ENCODE data around the gene MCMBP.
"Not testable (repeated sequence)": the region's sequence is repeated elsewhere in the genome, so short reads cannot be mapped to it uniquely, and the experiment has no call there.

Gene MCMBP

DNA sequence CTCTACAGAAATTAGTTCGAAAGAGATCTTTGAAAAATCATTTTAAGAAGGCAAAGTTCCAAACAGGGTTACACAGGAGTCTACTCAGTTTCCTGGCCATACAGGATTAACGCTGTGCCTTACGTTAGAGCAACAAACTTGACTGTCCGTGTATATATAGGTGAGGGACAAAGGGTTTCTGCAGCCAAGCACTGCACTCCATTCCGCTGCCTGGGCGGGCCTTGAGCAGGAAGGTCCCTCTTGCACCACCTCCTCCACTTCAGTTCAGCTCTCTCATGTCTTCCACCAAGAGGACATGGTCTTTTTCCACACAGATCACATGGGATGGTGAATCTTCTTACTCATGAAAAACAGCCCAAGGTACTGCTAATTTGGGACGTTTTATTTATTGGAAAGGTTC lies 43.2 kb downstream of the MCMBP start:
- no peak for DNase-seq

DNA sequence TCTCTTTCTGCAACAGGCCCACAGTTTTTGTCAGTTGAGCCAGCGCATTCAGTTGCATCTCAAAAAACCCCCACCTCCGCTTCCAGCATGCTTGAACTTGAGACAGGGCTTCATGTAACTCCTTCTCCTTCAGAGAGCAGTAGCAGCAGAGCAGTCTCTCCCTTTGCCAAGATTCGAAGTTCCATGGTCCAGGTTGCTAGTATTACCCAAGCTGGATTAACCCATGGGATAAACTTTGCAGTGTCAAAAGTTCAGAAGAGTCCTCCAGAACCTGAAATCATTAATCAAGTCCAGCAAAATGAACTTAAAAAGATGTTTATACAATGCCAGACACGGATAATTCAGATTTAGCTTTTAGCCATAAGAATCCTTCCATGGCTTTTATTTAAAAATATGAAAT lies 45.2 kb downstream of the MCMBP start:
- no peak for DNase-seq

GRCh38 chr10:119826771-119827170 lies 45.9 kb downstream of the MCMBP start:
- no peak for DNase-seq

GRCh38 chr10:119824299-119824698 lies 48.3 kb downstream of the MCMBP start:
- no peak for DNase-seq

GRCh38 chr10:119821182-119821581 lies 51.5 kb downstream of the MCMBP start:
- DNase-seq = no peak

DNA sequence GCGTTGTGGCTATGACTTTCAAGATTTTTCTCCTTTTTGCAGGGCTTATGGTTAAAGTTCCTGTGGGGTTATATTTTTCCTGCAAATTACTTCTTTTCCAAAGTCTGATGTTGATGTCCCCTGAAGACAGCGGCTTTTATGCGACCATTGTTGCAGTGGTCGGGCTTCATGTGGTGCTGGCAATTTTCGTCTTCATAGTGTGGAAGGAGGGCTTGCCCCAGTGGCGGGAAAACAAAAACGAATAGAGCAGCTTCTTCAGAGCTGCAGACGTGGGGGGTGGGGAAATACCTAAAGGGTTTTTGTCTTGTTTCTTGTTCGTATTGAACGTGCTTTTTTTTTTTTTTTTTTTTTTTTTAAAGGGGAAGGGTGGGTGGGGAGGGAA lies 53.8 kb downstream of the MCMBP start:
- no peak for DNase-seq

- peak; percentile 5 to 20 (median 18) for DNase-seq
These were observed 54.4 kb downstream of the MCMBP start for GRCh38 chr10:119817991-119818888.

DNA sequence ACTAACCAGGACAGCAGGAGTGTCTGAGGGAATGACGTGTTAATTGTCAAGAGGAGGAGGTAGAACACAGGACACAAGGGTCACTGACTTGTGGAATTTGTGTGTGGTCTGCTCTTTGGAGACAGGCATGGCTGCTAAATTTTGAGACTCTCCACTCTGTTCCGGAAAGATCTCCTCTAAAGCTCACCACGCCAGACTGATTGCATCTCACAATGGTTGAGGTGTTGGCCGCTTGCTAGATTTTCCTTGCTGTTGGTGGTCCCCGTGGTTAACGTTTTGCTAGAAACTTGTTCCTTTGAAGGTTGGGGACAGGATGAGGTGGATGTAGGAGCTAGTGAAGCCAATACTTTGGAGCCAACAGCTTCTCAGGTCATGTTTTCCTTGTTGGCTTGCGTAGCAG lies 57.0 kb downstream of the MCMBP start:
- no peak for DNase-seq

DNA sequence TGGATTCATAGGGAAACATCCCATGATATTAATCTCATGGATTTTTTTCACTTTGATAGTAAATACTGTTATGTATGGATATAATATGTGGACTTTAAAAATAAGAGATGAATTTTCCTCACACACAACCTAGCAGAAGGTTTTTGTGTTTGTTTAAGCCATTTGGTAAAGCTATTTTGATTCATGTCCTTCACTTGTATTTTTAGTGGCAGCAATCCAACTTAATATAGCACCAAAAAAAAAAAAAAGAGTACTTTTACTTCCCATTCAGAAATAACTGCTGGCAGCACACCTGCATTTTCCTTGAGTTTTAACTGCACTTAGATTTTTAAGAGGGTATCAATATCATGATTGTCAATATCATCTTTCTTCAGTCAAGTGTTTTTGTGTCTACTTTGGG lies 60.0 kb downstream of the MCMBP start:
- DNase-seq = no peak

GRCh38 chr10:119811122-119811521 lies 61.5 kb downstream of the MCMBP start:
- no peak for DNase-seq

DNA sequence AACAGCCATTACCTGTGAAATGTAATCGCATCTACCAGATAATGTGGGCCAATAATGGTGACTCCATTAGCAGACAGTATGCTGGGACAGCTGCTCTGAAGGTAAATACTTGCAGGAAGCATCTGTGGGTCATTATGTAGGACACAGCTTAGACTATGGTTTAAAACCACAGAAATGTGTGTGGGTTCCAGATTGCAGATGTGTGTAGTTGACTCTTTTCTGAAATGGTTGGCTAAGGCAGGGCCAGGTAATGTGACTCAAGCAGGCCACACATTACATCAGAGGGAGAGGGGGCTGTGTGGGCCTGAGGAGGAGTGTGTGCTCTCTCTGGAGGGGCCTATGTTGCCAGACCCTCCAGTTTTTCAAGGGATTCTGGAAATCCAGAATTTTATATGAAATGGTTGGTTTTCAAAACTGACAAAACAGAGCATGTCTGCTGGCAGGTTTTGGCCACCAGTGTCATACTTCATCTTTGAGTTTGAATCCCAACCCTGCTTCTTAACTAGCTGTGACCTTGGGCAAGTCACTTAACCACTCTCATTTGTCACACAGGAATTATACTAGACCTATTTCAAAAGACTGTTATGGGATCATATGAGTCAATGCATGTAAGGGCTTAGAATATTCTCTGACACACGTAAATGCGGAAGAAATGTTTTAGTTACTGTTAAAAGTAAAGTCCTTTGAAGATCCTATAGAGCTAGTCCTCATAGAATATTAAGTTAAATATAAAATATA lies 64.5 kb downstream of the MCMBP start:
- no peak for DNase-seq

- DNase-seq = no peak
These were observed 66.1 kb downstream of the MCMBP start for GRCh38 chr10:119806334-119807130.

GRCh38 chr10:119805702-119806230 lies 66.9 kb downstream of the MCMBP start:
- no peak for DNase-seq

- no peak for DNase-seq
These were observed 69.4 kb downstream of the MCMBP start for GRCh38 chr10:119803264-119803663.

- no peak for DNase-seq
These were observed 70.6 kb downstream of the MCMBP start for GRCh38 chr10:119801998-119802538.

DNA sequence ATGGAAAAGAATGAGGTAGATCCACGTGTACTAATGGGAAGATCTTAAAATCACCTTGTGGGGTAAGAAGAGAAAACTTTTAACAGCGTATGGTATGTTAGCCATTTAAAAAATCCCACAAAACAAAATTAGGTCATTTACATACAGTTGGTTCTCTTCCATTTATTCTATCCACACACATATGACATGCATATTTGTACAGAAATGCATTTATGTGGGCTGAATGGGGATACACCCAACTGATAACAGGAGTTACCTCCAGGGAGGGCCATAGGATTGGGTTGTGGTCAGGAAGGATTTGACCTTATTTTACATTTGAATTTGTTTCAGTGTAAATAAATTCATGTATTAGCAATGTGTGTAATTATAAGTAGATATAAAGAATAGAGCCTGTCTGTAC lies 71.5 kb downstream of the MCMBP start:
- no peak for DNase-seq

GRCh38 chr10:119796039-119796438 lies 76.6 kb downstream of the MCMBP start:
- no peak for DNase-seq

- not testable (repeated sequence) for DNase-seq
These were observed 77.5 kb downstream of the MCMBP start for GRCh38 chr10:119795101-119795500.

DNA sequence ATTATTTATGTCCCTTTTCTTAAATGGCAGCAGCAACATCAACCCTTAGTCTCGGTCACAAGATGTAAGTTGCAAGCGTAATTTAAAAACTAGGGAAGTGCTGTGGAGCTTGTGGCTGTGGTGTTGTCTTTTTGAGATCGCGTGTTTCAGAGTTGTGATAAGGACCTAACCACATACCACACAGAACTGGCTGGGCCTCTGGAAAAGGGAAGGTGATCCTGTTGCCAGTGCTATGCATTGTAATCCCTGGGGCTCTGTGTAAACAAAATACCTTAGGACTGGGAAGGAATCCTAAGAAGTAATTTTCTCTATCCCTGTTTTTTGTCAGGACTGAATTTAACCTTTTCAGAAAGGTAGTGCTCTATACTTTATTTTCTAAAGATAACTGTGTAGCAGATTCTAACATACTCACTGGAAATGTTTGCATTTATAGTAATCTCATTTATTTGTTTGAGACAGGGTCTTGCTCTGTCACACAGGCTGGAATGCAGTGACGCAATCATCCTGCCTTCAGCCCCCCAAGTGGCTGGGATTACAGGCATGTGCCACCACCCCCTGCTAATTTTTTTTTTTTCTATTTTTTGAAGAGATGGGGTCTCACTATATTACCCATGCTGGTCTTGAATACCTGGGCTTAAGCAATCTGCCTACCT lies 86.4 kb downstream of the MCMBP start:
- DNase-seq = peak; percentile 77 to 94 (median 90)

- peak; percentile 61 to 84 (median 78) for DNase-seq
These were observed 88.1 kb downstream of the MCMBP start for GRCh38 chr10:119784340-119785067.

DNA sequence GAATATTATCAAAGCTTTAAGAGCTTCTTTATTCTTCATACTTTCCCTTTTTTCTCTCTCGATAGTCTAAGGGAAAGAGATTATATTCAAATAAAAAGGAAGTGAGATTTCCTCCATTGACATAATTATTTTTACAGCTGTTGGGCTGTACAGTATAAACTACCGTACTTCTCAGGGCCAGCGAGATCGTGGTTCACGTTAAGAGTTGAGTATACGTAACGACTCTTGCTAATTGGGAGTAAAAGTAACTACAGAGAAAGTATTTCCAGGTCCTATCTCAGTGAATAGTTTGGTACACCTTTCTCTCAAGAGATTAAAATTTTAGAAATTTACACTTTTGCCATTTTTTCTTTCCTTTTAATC lies 89.0 kb downstream of the MCMBP start:
- peak; percentile 17 to 56 (median 26) for DNase-seq

Measured in suppressor macrophage (primary cell).